Right lobe of liver (tissue), 6 donors: ENCODE data around the gene CELA2A. TPM values are rescaled to one million over a fixed set of nuclear protein-coding genes. Genes with fewer than 3 reads are reported as not detected.
"Not testable (repeated sequence)": the region's sequence is repeated elsewhere in the genome, so short reads cannot be mapped to it uniquely, and the experiment has no call there.

Source experiments
- ATAC-seq, 4 donors: fragments of 200-7000 bp; cut with Tn5 transposase; one replicate each; pipeline ENCODE4 v1.9.1; 2020; ENCODE audit warnings: mild to moderate bottlenecking in 4 of 4, moderate library complexity in 4 of 4
- DNase-seq, 3 donors: peaks; one replicate each; pipeline ENCODE4 v3.0.0-alpha.2; 2020
- H3K27ac ChIP-seq, 3 donors: fragments of 200-600 bp; one replicate each; pipeline ENCODE4 v1.8.0; 2022
- H3K27me3 ChIP-seq, 2 donors: fragments of 200-600 bp; one replicate each; pipeline ENCODE4 v1.8.0; 2022
- H3K36me3 ChIP-seq, 4 donors: fragments of 200-600 bp; sonication (generic) in 1 of 4; one replicate each; pipeline versions ENCODE4 v1.5.1 to v1.8.0; 2017 to 2022; ENCODE audit warnings: control low read depth in 1 of 4
- H3K4me1 ChIP-seq, 4 donors: fragments of 200-600 bp; sonication (generic) in 1 of 4; one replicate each; pipeline versions ENCODE4 v1.5.1 to v1.8.0; 2017 to 2022; ENCODE audit warnings: control low read depth in 1 of 4
- H3K4me3 ChIP-seq, 3 donors: fragments of 200-600 bp; one replicate each; pipeline ENCODE4 v1.8.0; 2022
- H3K9me3 ChIP-seq, 4 donors: fragments of 200-600 bp; sonication (generic) in 1 of 4; one replicate each; pipeline versions ENCODE4 v1.5.1 to v1.8.0; 2017 to 2022; ENCODE audit warnings: control low read depth in 1 of 4
- CTCF ChIP-seq, 4 donors: fragments of 200-600 bp in 3 of 4; fragments of 450-650 bp in 1 of 4; IDR thresholded peaks; one replicate each; pipeline versions ENCODE4 v1.5.1 to v1.8.0; 2016 to 2022; ENCODE audit warnings: antibody characterized with exemption in 4 of 4, mild to moderate bottlenecking in 2 of 4
- POLR2A ChIP-seq: fragments of 450-650 bp; IDR thresholded peaks from one replicate; pipeline ENCODE4 v1.6.1; 2017; ENCODE audit warnings: antibody characterized with exemption, mild to moderate bottlenecking
- WGBS: methylation state at CpG from one replicate; pipeline ENCODE4 v1.1.6; 2018; ENCODE audit warnings: low coverage, low lambda C conversion rate; ENCODE audit not compliant: insufficient coverage; ENCODE audit errors: missing lambda C conversion rate; 5-methylcytosine and 5-hydroxymethylcytosine counted together
- intact Hi-C, 2 donors: fragments of 100-400 bp; cut with DNase I; formaldehyde crosslinking; loops; one replicate each; pipeline versions ENCODE4 v1.11.2 to v1.14.1; 2022
- total RNA-seq, 6 experiments: library from RNA; depleted of rRNA in 2 of 6; stranded (reverse); fragments of >200 nt in 2 of 6; fragmentation: NEBNext Ultra II Directional in 3 of 6; extraction: Animal tissue kit (Norgen Biotek cat#: 25700) in 3 of 6; gene quantifications; one replicate each; pipeline versions ENCODE4 v1.1.0 to v1.2.4, GENCODE V29; 2016 to 2023
- donor health status: DM: no; HTN: yes; CAD: no.
- donor health status: DM: no; HTN: no; CAD: no.
- donor health status: DM: no; HTN: no; CAD: no.
- donor health status: DM: no; HTN: yes; CAD: no.
- donor health status: DM: no; HTN: yes; CAD: no.

Gene CELA2A
- total RNA-seq, 6 experiments from 2014 or later = not detected

- no peak overlapping the region for H3K4me3 ChIP-seq
- intact Hi-C loops = no loop called here
- ATAC-seq (no peak), DNase-seq (no peak)
- WGBS = 75% methylated on average over 11 of the region's 11 CpGs
- H3K36me3 ChIP-seq = no peaks in the 10 kb centered on the region
- TF ChIP-seq CTCF (IDR thresholded peaks at IDR 0.05) (no peak), POLR2A (no peak)
- no peaks in the 10 kb centered on the region for H3K9me3 ChIP-seq
- no peaks in the 10 kb centered on the region for H3K27me3 ChIP-seq
- H3K4me1 ChIP-seq = no peaks in the 10 kb centered on the region
- H3K27ac ChIP-seq = no peak overlapping the region
Measured at GRCh38 chr1:15453734-15454133, 2.8 kb upstream of the CELA2A start.

- no peak for ATAC-seq
- DNase-seq = no peak
- H3K9me3 ChIP-seq = no peaks in the 10 kb centered on the region
- H3K4me1 ChIP-seq = no peaks in the 10 kb centered on the region
- H3K27me3 ChIP-seq = no peaks in the 10 kb centered on the region
- 51% methylated on average over 3 of the region's 3 CpGs for WGBS
- no peak overlapping the region for H3K4me3 ChIP-seq
- no peaks in the 10 kb centered on the region for H3K36me3 ChIP-seq
- no peak overlapping the region for H3K27ac ChIP-seq
- no peak for TF ChIP-seq CTCF (IDR thresholded peaks at IDR 0.05)
- TF ChIP-seq POLR2A = no peak
- intact Hi-C loops = no loop called here
Measured at GRCh38 chr1:15454256-15454655, 2.3 kb upstream of the CELA2A start.

- TF ChIP-seq CTCF (IDR thresholded peaks at IDR 0.05) (no peak), POLR2A (no peak)
- DNase-seq = no peak
- no peak overlapping the region for H3K4me3 ChIP-seq
- 78% methylated on average over 4 of the region's 6 CpGs for WGBS
- H3K27me3 ChIP-seq = no peaks in the 10 kb centered on the region
- no peak for ATAC-seq
- intact Hi-C loops = no loop called here
- no peaks in the 10 kb centered on the region for H3K4me1 ChIP-seq
- no peaks in the 10 kb centered on the region for H3K36me3 ChIP-seq
- no peaks in the 10 kb centered on the region for H3K9me3 ChIP-seq
- no peak overlapping the region for H3K27ac ChIP-seq
Measured at GRCh38 chr1:15455522-15455921, 1.0 kb upstream of the CELA2A start.

- ATAC-seq (no peak), DNase-seq (no peak)
- no peaks in the 10 kb centered on the region for H3K27me3 ChIP-seq
- H3K4me3 ChIP-seq = no peak overlapping the region
- H3K4me1 ChIP-seq = no peaks in the 10 kb centered on the region
- intact Hi-C loops = no loop called here
- no peaks in the 10 kb centered on the region for H3K36me3 ChIP-seq
- WGBS = 65% methylated on average over 2 of the region's 2 CpGs
- H3K27ac ChIP-seq = no peak overlapping the region
- TF ChIP-seq CTCF (IDR thresholded peaks at IDR 0.05) (no peak), POLR2A (no peak)
- H3K9me3 ChIP-seq = no peaks in the 10 kb centered on the region
Measured at GRCh38 chr1:15457585-15457984, 1.1 kb downstream of the CELA2A start.

GRCh38 chr1:15458388-15458787, 1.9 kb downstream of the CELA2A start:
- H3K9me3 ChIP-seq, DNase-seq, H3K4me3 ChIP-seq, ATAC-seq, H3K27me3 ChIP-seq, H3K27ac ChIP-seq, H3K36me3 ChIP-seq, intact Hi-C loops, H3K4me1 ChIP-seq: not testable (repeated sequence)
- 77% methylated on average over 4 of the region's 4 CpGs for WGBS
